Astrocyte (in vitro differentiated cells and primary cell): ENCODE data around the gene BIRC7.

Experiments
- CTCF ChIP-seq: IDR thresholded peaks from 2 replicates; pipeline ENCODE4 v1.5.1; 2011; ENCODE audit warnings: low read depth, mild to moderate bottlenecking, inconsistent platforms, low read length, moderate library complexity; ENCODE audit not compliant: insufficient read depth
- EZH2 ChIP-seq: IDR thresholded peaks from 2 replicates; pipeline ENCODE4 v1.6.1; 2012; ENCODE audit warnings: mild to moderate bottlenecking, low read length, inconsistent platforms; ENCODE audit not compliant: insufficient read depth

GRCh38 chr20:63282946-63283345 lies 47.2 kb downstream of the BIRC7 start:
- TF ChIP-seq CTCF: no peak
- no peak for TF ChIP-seq EZH2
